ENCODE measurements around the gene CRYGS.

CRYGS gene

DNA sequence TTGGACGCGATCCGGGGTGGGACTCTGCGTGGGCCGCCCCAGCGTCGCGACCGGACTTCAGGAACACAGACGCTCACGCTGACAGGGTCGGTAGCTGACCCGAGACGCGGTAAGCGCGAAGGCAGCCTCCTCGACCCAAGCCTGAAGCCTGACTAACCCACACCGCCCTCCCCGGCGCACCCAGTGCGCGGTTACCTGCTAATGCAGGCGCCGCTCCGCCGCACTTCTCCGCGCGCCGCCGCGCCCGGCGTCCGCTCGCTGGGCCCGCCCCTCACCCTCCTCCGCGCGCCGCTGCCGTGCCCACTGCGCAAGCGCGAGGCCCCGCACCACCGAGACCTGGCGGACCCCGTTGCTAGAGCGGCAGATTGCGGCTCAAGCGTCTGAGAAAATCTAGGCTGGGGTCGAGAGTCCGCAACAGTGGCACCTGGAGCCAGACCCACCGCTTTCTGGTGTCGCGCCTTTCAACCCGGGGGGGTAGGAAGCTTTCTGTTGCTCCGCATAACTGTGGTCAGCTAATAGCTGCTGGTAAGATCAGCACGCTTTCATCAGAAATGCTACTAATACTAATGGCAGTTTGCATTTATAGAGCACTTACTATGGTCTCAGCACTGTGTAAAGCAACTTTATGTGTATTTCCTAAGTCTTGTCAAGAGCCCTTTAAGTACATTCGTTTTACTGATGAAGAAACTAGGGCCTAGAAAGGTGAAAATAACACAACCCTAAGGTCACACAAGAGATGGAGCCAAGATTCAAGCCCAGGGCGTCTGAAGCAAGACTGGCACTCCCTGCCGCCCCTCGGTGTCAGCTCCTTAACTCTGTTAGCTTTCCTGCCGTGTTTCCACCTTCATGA lies 23.1 kb upstream of the CRYGS start, which contains the start of gene TBCCD1 (continued):
- TF ChIP-seq, protein P1, sequence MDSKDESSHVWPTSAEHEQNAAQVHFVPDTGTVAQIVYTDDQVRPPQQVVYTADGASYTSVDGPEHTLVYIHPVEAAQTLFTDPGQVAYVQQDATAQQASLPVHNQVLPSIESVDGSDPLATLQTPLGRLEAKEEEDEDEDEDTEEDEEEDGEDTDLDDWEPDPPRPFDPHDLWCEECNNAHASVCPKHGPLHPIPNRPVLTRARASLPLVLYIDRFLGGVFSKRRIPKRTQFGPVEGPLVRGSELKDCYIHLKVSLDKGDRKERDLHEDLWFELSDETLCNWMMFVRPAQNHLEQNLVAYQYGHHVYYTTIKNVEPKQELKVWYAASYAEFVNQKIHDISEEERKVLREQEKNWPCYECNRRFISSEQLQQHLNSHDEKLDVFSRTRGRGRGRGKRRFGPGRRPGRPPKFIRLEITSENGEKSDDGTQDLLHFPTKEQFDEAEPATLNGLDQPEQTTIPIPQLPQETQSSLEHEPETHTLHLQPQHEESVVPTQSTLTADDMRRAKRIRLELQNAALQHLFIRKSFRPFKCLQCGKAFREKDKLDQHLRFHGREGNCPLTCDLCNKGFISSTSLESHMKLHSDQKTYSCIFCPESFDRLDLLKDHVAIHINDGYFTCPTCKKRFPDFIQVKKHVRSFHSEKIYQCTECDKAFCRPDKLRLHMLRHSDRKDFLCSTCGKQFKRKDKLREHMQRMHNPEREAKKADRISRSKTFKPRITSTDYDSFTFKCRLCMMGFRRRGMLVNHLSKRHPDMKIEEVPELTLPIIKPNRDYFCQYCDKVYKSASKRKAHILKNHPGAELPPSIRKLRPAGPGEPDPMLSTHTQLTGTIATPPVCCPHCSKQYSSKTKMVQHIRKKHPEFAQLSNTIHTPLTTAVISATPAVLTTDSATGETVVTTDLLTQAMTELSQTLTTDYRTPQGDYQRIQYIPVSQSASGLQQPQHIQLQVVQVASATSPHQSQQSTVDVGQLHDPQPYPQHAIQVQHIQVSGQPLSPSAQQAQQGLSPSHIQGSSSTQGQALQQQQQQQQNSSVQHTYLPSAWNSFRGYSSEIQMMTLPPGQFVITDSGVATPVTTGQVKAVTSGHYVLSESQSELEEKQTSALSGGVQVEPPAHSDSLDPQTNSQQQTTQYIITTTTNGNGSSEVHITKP (tag by site-specific recombination; IDR thresholded peaks at IDR 0.05), result no peak
- no peak for TF ChIP-seq ZNF521 (tag by site-specific recombination; IDR thresholded peaks at IDR 0.05)
- no peak for TF ChIP-seq ZEB2 (tag by site-specific recombination; IDR thresholded peaks at IDR 0.05)
- TF ChIP-seq SP7 (tag by site-specific recombination; IDR thresholded peaks at IDR 0.05), result peak; percentile 24; the same call in 1 of the 2 replicates
- TF ChIP-seq, protein P2, sequence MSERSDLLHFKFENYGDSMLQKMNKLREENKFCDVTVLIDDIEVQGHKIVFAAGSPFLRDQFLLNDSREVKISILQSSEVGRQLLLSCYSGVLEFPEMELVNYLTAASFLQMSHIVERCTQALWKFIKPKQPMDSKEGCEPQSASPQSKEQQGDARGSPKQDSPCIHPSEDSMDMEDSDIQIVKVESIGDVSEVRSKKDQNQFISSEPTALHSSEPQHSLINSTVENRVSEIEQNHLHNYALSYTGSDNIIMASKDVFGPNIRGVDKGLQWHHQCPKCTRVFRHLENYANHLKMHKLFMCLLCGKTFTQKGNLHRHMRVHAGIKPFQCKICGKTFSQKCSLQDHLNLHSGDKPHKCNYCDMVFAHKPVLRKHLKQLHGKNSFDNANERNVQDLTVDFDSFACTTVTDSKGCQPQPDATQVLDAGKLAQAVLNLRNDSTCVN (tag by site-specific recombination; optimal IDR thresholded peaks at IDR 0.05), result peak; percentile 75
- TF ChIP-seq ZNF433 (tag by site-specific recombination; IDR thresholded peaks at IDR 0.05; ENCODE audit: low read depth), result no peak
- TF ChIP-seq, protein P3, sequence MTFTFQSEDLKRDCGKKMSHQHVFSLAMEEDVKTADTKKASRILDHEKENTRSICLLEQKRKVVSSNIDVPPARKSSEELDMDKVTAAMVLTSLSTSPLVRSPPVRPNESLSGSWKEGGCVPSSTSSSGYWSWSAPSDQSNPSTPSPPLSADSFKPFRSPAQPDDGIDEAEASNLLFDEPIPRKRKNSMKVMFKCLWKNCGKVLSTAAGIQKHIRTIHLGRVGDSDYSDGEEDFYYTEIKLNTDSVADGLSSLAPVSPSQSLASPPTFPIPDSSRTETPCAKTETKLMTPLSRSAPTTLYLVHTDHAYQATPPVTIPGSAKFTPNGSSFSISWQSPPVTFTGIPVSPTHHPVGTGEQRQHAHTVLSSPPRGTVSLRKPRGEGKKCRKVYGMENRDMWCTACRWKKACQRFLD (tag by site-specific recombination; IDR thresholded peaks at IDR 0.05), result no peak
- 0 out of 2 replicates have a peak, but pooled peaks have one; percentile 46 for TF ChIP-seq ZNF341 (tag by site-specific recombination; IDR thresholded peaks at IDR 0.05; ENCODE audit: low read depth)
- TF ChIP-seq ZFHX2 (tag by site-specific recombination; conservative IDR thresholded peaks at IDR 0.05), result peak; percentile 75
- no peak for TF ChIP-seq ZNF146 (tag by site-specific recombination; IDR thresholded peaks at IDR 0.05)
- peak; percentile 38 for TF ChIP-seq ZBTB17 (tag by site-specific recombination; IDR thresholded peaks at IDR 0.05)
- TF ChIP-seq, protein P4, sequence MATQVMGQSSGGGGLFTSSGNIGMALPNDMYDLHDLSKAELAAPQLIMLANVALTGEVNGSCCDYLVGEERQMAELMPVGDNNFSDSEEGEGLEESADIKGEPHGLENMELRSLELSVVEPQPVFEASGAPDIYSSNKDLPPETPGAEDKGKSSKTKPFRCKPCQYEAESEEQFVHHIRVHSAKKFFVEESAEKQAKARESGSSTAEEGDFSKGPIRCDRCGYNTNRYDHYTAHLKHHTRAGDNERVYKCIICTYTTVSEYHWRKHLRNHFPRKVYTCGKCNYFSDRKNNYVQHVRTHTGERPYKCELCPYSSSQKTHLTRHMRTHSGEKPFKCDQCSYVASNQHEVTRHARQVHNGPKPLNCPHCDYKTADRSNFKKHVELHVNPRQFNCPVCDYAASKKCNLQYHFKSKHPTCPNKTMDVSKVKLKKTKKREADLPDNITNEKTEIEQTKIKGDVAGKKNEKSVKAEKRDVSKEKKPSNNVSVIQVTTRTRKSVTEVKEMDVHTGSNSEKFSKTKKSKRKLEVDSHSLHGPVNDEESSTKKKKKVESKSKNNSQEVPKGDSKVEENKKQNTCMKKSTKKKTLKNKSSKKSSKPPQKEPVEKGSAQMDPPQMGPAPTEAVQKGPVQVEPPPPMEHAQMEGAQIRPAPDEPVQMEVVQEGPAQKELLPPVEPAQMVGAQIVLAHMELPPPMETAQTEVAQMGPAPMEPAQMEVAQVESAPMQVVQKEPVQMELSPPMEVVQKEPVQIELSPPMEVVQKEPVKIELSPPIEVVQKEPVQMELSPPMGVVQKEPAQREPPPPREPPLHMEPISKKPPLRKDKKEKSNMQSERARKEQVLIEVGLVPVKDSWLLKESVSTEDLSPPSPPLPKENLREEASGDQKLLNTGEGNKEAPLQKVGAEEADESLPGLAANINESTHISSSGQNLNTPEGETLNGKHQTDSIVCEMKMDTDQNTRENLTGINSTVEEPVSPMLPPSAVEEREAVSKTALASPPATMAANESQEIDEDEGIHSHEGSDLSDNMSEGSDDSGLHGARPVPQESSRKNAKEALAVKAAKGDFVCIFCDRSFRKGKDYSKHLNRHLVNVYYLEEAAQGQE (tag by site-specific recombination; IDR thresholded peaks at IDR 0.05), result no peak
- TF ChIP-seq ZNF707 (tag by site-specific recombination; IDR thresholded peaks at IDR 0.05), result no peak
- no peak for TF ChIP-seq ZNF664 (tag by site-specific recombination; IDR thresholded peaks at IDR 0.05)
- TF ChIP-seq ZBTB48 (tag by site-specific recombination; IDR thresholded peaks at IDR 0.05), result no peak
- no peak for TF ChIP-seq ZNF596 (tag by site-specific recombination; IDR thresholded peaks at IDR 0.05)
- TF ChIP-seq ZNF10 (tag by site-specific recombination; IDR thresholded peaks at IDR 0.05), result no peak
- TF ChIP-seq ZSCAN30 (tag by site-specific recombination; IDR thresholded peaks at IDR 0.05), result 0 out of 2 replicates have a peak, but pooled peaks have one; percentile 16
- peak; percentile 87; the same call in 1 of the 2 replicates for TF ChIP-seq ZNF660 (tag by site-specific recombination; IDR thresholded peaks at IDR 0.05)
- TF ChIP-seq, protein P5, sequence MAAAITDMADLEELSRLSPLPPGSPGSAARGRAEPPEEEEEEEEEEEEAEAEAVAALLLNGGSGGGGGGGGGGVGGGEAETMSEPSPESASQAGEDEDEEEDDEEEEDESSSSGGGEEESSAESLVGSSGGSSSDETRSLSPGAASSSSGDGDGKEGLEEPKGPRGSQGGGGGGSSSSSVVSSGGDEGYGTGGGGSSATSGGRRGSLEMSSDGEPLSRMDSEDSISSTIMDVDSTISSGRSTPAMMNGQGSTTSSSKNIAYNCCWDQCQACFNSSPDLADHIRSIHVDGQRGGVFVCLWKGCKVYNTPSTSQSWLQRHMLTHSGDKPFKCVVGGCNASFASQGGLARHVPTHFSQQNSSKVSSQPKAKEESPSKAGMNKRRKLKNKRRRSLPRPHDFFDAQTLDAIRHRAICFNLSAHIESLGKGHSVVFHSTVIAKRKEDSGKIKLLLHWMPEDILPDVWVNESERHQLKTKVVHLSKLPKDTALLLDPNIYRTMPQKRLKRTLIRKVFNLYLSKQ (tag by site-specific recombination; IDR thresholded peaks at IDR 0.05; ENCODE audit: borderline replicate concordance), result no peak
- no peak for TF ChIP-seq ZNF404 (tag by site-specific recombination; IDR thresholded peaks at IDR 0.05)
- TF ChIP-seq REPIN1 (tag by site-specific recombination; IDR thresholded peaks at IDR 0.05; ENCODE audit: low read depth), result no peak
- TF ChIP-seq GLIS1 (tag by site-specific recombination; IDR thresholded peaks at IDR 0.05), result peak; percentile 52
- no peak for TF ChIP-seq ZNF544 (tag by site-specific recombination; IDR thresholded peaks at IDR 0.05)
- TF ChIP-seq ZNF2 (tag by site-specific recombination; IDR thresholded peaks at IDR 0.05), result 0 out of 2 replicates have a peak, but pooled peaks have one; percentile 6
- TF ChIP-seq ZNF239 (tag by site-specific recombination; IDR thresholded peaks at IDR 0.05), result no peak
- peak; percentile 54; the same call in 1 of the 2 replicates for TF ChIP-seq GLIS2 (tag by site-specific recombination; IDR thresholded peaks at IDR 0.05)
- TF ChIP-seq ZNF777 (tag by site-specific recombination; IDR thresholded peaks at IDR 0.05; ENCODE audit: borderline replicate concordance), result no peak
